WERI-Rb-1 (cell line): ENCODE data around the gene CBX2.

ENCODE experiments used
- DNase-seq: peaks from one replicate; pipeline ENCODE4 v3.0.0-alpha.2; 2020
- H3K27ac ChIP-seq: fragments of 250-450 bp; sonication (Bioruptor Pico); 2 replicates; pipeline ENCODE4 v1.5.1; 2020; ENCODE audit warnings: mild to moderate bottlenecking, moderate library complexity
- H3K27me3 ChIP-seq: fragments of 250-450 bp; sonication (Bioruptor Pico); 2 replicates; pipeline ENCODE4 v1.5.1; 2021; ENCODE audit warnings: mild to moderate bottlenecking, low read depth, moderate library complexity; ENCODE audit not compliant: insufficient read depth, severe bottlenecking
- H3K36me3 ChIP-seq: fragments of 250-450 bp; sonication (Bioruptor Pico); 2 replicates; pipeline ENCODE4 v1.5.1; 2020; ENCODE audit warnings: mild to moderate bottlenecking, moderate library complexity
- H3K4me3 ChIP-seq: 2 replicates; pipeline ENCODE4 v1.5.1; 2011; ENCODE audit warnings: low read depth, mild to moderate bottlenecking, control low read depth, low read length
- H3K9me3 ChIP-seq: fragments of 250-450 bp; sonication (Bioruptor Pico); 2 replicates; pipeline ENCODE4 v1.5.1; 2021; ENCODE audit warnings: mild to moderate bottlenecking, moderate library complexity; ENCODE audit not compliant: severe bottlenecking
- CTCF ChIP-seq: IDR thresholded peaks from 2 replicates; pipeline ENCODE4 v1.5.1; 2011; ENCODE audit warnings: low read depth, mild to moderate bottlenecking, control low read depth, inconsistent platforms, low read length

CBX2 gene

GRCh38 chr17:79830763-79831264 is 52.9 kb downstream of the CBX2 start:
- no peaks in the 10 kb centered on the region for H3K27me3 ChIP-seq
- no peak overlapping the region for H3K27ac ChIP-seq
- no peak overlapping the region for H3K4me3 ChIP-seq

GRCh38 chr17:79831265-79832217 is 53.6 kb downstream of the CBX2 start:
- Histone ChIP-seq H3K27me3 (no peaks in the 10 kb centered on the region), H3K9me3 (no peaks in the 10 kb centered on the region), H3K4me3 (no peak overlapping the region), H3K36me3 (peaks cover 37% of the 10 kb centered on the region), H3K27ac (no peak overlapping the region; the same call in 1 of the 2 replicates)
- no peak for DNase-seq
- TF ChIP-seq CTCF: no peak

More at GRCh38 chr17:79830763-79831264, 52.9 kb downstream of the CBX2 start:
- Histone ChIP-seq H3K9me3 (no peaks in the 10 kb centered on the region), H3K36me3 (peaks cover 30% of the 10 kb centered on the region)
- no peak for DNase-seq
- no peak for TF ChIP-seq CTCF

GRCh38 chr17:79832218-79833109 is 54.5 kb downstream of the CBX2 start:
- no peaks in the 10 kb centered on the region for H3K27me3 ChIP-seq
- H3K27ac ChIP-seq: no peak overlapping the region

GRCh38 chr17:79833110-79833450 is 55.1 kb downstream of the CBX2 start:
- no peak for TF ChIP-seq CTCF
- no peak overlapping the region for H3K27ac ChIP-seq
- no peaks in the 10 kb centered on the region for H3K9me3 ChIP-seq
- DNase-seq: no peak
- H3K27me3 ChIP-seq: no peaks in the 10 kb centered on the region
- peaks cover 49% of the 10 kb centered on the region for H3K36me3 ChIP-seq
- H3K4me3 ChIP-seq: no peak overlapping the region

More at GRCh38 chr17:79832218-79833109, 54.5 kb downstream of the CBX2 start:
- TF ChIP-seq CTCF: no peak
- Histone ChIP-seq H3K36me3 (peaks cover 46% of the 10 kb centered on the region), H3K9me3 (no peaks in the 10 kb centered on the region), H3K4me3 (no peak overlapping the region)
- DNase-seq: no peak

GRCh38 chr17:79833744-79834564 is 56.0 kb downstream of the CBX2 start:
- no peak overlapping the region for H3K4me3 ChIP-seq
- no peak for DNase-seq
- no peak for TF ChIP-seq CTCF
- no peaks in the 10 kb centered on the region for H3K27me3 ChIP-seq
- no peaks in the 10 kb centered on the region for H3K9me3 ChIP-seq
- H3K36me3 ChIP-seq: peaks cover 49% of the 10 kb centered on the region
- H3K27ac ChIP-seq: no peak overlapping the region
